ENCODE measurements around the gene TBC1D22B. TPM values are rescaled to one million over a fixed set of nuclear protein-coding genes. Genes with fewer than 3 reads are reported as not detected.

Gene TBC1D22B
- total and polyA plus RNA-seq, 2 of the 13 experiments (the other 11 are each of a cell fraction or from before 2014, with no cell fraction given), result 9.7 to 12.9 TPM

DNA sequence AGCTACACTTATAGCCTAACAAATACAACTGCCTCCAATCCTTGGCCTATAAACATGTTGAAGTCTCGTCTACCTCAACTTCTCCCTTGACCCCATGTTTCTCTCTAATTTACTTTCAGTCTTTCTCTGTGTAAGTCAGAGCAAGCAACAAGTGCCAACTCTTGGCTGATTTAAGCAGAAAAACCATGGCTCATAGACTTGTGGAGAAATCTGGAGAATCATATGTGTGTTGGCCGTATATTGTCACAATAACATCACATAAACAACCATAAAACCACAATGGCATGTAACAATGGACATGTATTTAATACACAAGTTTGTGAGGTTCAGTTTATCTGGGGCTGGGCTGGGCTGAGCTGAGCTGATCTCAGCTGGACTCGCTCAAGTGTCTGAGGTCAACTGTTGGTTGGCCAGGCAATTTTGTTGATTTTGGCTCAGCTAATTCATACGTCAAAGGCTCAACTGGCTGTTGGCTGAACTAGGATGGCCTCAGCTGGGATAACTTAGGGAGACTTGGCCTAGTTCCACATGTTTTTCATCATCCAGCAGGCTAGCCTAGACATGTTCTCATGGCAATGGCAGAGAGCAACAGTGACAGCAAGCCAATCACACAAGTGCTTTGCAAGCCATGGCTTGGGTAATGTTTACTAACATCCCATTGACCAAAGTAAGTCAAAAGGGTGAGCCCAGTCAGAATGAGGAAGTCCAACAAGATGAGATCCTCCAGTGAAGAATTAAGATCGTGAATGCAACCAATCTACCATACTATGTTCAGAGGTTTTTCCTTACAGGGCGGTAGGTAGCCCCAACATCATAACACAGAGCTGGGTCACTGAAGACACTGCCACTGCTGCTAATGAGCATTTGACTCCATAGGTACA, 12.9 kb upstream of the TBC1D22B start:
- Histone ChIP-seq H3K9me3 (ENCODE audit: low read length) (no peaks in the 10 kb centered on the region), H3K27me3 (ENCODE audit: control insufficient read depth in 1 of 2, insufficient read depth in 2 of 2, low read length in 2 of 2) (no peaks in the 10 kb centered on the region), H4K20me1 (ENCODE audit: insufficient read depth, low read length) (no peaks in the 10 kb centered on the region), H3K27ac (ENCODE audit: extremely low read length, insufficient read depth, low read length) (peak overlapping the region; percentile 69), H3K9ac (ENCODE audit: insufficient read depth, low read depth, low read length) (peak overlapping the region; percentile 48), H3K79me2 (ENCODE audit: insufficient read depth, low read length) (no peaks in the 10 kb centered on the region), H3K4me3 (replicated peaks in 1 of 3; ENCODE audit: insufficient read depth in 1 of 3, low read depth in 2 of 3, low read length in 3 of 3) (peak overlapping the region in 2 of 3 experiments; percentile 7 to 8; a peak in 2 of 6 replicates), H3K4me1 (ENCODE audit: insufficient read depth, low read length) (peaks cover 50% of the 10 kb centered on the region), H2AFZ (ENCODE audit: low read length) (peak overlapping the region; percentile 72), H3K4me2 (ENCODE audit: low read depth, low read length) (peak overlapping the region; percentile 52), H3K36me3 (replicated peaks in 1 of 2; ENCODE audit: control insufficient read depth in 1 of 2, insufficient read depth in 2 of 2, low read length in 2 of 2) (no peaks in the 10 kb centered on the region)
- WGBS (ENCODE audit: low lambda C conversion rate), result 46% methylated on average over 5 of the region's 6 CpGs
- ChIA-PET POLR2A (interaction anchor here (0.9 to 5.2 kb wide), 8 partner anchors 13 to 259 kb away, joined by 3 to 54 read pairs (median 4); partner anchors contain the start of genes MTCH1, PIM1, TBC1D22B and TMEM217), CTCF (ENCODE audit: low intra/inter-chr PET ratio, low total read pairs) (no interaction called here)
- intact Hi-C loops (cut with micrococcal nuclease; ENCODE audit: unreplicated experiment), result no loop called here
- DNase-seq (ENCODE audit: low spot score) (peak; percentile 97), FAIRE-seq (peak; percentile 90), ATAC-seq (peak; percentile 81)
- in situ Hi-C loops (cut with HindIII; ENCODE audit: extremely low pct_ligation_motif_present, low pct_unique_long_range_greater_than_20kb), result no loop called here
- TSS peak; percentile 99 for BruUV-seq (replicated peaks)
- 0 out of 2 replicates have a peak, but pooled peaks have one; percentile 36 for TF ChIP-seq ZFP37 (CRISPR knock-in tag; IDR thresholded peaks at IDR 0.05; ENCODE audit: borderline replicate concordance)
- TF ChIP-seq, protein P1, sequence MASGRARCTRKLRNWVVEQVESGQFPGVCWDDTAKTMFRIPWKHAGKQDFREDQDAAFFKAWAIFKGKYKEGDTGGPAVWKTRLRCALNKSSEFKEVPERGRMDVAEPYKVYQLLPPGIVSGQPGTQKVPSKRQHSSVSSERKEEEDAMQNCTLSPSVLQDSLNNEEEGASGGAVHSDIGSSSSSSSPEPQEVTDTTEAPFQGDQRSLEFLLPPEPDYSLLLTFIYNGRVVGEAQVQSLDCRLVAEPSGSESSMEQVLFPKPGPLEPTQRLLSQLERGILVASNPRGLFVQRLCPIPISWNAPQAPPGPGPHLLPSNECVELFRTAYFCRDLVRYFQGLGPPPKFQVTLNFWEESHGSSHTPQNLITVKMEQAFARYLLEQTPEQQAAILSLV (CRISPR knock-in tag; IDR thresholded peaks at IDR 0.05; ENCODE audit: borderline replicate concordance), result peak; percentile 79; the same call in 1 of the 2 replicates
- TF ChIP-seq, protein P2, sequence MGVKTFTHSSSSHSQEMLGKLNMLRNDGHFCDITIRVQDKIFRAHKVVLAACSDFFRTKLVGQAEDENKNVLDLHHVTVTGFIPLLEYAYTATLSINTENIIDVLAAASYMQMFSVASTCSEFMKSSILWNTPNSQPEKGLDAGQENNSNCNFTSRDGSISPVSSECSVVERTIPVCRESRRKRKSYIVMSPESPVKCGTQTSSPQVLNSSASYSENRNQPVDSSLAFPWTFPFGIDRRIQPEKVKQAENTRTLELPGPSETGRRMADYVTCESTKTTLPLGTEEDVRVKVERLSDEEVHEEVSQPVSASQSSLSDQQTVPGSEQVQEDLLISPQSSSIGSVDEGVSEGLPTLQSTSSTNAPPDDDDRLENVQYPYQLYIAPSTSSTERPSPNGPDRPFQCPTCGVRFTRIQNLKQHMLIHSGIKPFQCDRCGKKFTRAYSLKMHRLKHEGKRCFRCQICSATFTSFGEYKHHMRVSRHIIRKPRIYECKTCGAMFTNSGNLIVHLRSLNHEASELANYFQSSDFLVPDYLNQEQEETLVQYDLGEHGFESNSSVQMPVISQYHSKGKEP (CRISPR knock-in tag; IDR thresholded peaks at IDR 0.05), result no peak
- TF ChIP-seq ZNF570 (CRISPR knock-in tag; IDR thresholded peaks at IDR 0.05; ENCODE audit: borderline replicate concordance), result no peak
- no peak for TF ChIP-seq ZNF333 (CRISPR knock-in tag; IDR thresholded peaks at IDR 0.05; ENCODE audit: borderline replicate concordance)
- TF ChIP-seq, protein P3, sequence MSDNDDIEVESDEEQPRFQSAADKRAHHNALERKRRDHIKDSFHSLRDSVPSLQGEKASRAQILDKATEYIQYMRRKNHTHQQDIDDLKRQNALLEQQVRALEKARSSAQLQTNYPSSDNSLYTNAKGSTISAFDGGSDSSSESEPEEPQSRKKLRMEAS (IDR thresholded peaks at IDR 0.05), result peak; percentile 85
- no peak for TF ChIP-seq ARNT (IDR thresholded peaks at IDR 0.05)
- TF ChIP-seq KDM5B (CRISPR knock-in tag; IDR thresholded peaks at IDR 0.05; ENCODE audit: borderline replicate concordance), result peak; percentile 60
- TF ChIP-seq, protein P4, sequence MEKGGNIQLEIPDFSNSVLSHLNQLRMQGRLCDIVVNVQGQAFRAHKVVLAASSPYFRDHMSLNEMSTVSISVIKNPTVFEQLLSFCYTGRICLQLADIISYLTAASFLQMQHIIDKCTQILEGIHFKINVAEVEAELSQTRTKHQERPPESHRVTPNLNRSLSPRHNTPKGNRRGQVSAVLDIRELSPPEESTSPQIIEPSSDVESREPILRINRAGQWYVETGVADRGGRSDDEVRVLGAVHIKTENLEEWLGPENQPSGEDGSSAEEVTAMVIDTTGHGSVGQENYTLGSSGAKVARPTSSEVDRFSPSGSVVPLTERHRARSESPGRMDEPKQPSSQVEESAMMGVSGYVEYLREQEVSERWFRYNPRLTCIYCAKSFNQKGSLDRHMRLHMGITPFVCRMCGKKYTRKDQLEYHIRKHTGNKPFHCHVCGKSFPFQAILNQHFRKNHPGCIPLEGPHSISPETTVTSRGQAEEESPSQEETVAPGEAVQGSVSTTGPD (CRISPR knock-in tag; IDR thresholded peaks at IDR 0.05), result peak; percentile 81
- no peak for TF ChIP-seq SOX6 (IDR thresholded peaks at IDR 0.05)
- TF ChIP-seq SOX6 (CRISPR knock-in tag; IDR thresholded peaks at IDR 0.05), result peak; percentile 62; the same call in 1 of the 2 replicates
- TF ChIP-seq, protein P5, sequence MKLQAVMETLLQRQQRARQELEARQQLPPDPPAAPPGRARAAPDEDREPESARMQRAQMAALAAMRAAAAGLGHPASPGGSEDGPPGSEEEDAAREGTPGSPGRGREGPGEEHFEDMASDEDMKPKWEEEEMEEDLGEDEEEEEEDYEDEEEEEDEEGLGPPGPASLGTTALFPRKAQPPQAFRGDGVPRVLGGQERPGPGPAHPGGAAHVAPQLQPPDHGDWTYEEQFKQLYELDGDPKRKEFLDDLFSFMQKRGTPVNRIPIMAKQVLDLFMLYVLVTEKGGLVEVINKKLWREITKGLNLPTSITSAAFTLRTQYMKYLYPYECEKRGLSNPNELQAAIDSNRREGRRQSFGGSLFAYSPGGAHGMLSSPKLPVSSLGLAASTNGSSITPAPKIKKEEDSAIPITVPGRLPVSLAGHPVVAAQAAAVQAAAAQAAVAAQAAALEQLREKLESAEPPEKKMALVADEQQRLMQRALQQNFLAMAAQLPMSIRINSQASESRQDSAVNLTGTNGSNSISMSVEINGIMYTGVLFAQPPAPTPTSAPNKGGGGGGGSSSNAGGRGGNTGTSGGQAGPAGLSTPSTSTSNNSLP (IDR thresholded peaks at IDR 0.05; ENCODE audit: low read depth, low read length), result peak; percentile 19; the same call in 1 of the 2 replicates
- peak; percentile 85; the same call in 1 of the 2 replicates for TF ChIP-seq ZNF788 (CRISPR knock-in tag; IDR thresholded peaks at IDR 0.05; ENCODE audit: borderline replicate concordance)
- peak; percentile 80 for TF ChIP-seq CBX5 (CRISPR knock-in tag; IDR thresholded peaks at IDR 0.05; ENCODE audit: borderline replicate concordance)
- 0 out of 2 replicates have a peak, but pooled peaks have one; percentile 17 for TF ChIP-seq MAFF (IDR thresholded peaks at IDR 0.05; ENCODE audit: low read depth, low read length)
- 0 out of 2 replicates have a peak, but pooled peaks have one; percentile 26 for TF ChIP-seq TEAD2 (CRISPR knock-in tag; IDR thresholded peaks at IDR 0.05)
- TF ChIP-seq ZNF430 (CRISPR knock-in tag; IDR thresholded peaks at IDR 0.05), result peak; percentile 29; the same call in 1 of the 2 replicates

All from HepG2 (cell line).